NB4 (cell line): ENCODE measurements around the gene HDAC7.

Source experiments
- POLR2A ChIP-seq: IDR thresholded peaks from 2 replicates; pipeline ENCODE4 v1.6.1; 2011; ENCODE audit warnings: mild to moderate bottlenecking; ENCODE audit not compliant: insufficient read length; ENCODE audit errors: extremely low read depth
- TF ChIP-seq, protein P1 (sequence below): IDR thresholded peaks from one replicate; pipeline ENCODE4 v1.5.1; 2012; ENCODE audit warnings: low read depth, low read length

DNA sequence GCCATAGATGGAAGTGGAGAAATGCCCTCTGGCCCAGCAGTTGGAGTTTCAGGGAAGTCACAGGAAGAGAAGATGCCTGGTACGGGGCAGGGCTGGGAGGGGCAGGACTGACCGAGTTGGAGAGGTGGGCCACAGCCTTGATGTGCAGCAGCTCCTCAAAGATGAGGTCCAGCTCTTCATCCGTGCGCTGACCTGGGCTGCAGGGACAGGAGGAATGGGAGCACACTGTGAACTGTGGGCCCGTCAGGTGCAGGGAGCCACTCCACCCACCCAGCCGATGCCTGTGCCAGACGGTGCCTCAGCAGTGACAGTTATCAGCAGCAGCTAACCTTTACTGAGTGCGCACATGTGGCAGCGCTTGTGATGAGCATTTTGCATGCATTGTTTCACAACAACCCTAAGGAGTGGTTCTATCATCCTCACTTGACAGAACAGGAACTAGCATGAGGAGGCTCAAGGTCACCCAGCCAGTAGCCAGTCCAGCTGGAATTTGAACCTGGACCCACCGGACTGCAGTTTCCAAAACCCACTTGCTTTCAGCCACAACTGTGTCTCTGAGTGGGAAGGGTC, 69.4 kb downstream of the HDAC7 start:
- TF ChIP-seq, protein P1, sequence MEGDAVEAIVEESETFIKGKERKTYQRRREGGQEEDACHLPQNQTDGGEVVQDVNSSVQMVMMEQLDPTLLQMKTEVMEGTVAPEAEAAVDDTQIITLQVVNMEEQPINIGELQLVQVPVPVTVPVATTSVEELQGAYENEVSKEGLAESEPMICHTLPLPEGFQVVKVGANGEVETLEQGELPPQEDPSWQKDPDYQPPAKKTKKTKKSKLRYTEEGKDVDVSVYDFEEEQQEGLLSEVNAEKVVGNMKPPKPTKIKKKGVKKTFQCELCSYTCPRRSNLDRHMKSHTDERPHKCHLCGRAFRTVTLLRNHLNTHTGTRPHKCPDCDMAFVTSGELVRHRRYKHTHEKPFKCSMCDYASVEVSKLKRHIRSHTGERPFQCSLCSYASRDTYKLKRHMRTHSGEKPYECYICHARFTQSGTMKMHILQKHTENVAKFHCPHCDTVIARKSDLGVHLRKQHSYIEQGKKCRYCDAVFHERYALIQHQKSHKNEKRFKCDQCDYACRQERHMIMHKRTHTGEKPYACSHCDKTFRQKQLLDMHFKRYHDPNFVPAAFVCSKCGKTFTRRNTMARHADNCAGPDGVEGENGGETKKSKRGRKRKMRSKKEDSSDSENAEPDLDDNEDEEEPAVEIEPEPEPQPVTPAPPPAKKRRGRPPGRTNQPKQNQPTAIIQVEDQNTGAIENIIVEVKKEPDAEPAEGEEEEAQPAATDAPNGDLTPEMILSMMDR: no peak
- no peak for TF ChIP-seq POLR2A
